ENCODE results near the gene PLIN3.

DNA sequence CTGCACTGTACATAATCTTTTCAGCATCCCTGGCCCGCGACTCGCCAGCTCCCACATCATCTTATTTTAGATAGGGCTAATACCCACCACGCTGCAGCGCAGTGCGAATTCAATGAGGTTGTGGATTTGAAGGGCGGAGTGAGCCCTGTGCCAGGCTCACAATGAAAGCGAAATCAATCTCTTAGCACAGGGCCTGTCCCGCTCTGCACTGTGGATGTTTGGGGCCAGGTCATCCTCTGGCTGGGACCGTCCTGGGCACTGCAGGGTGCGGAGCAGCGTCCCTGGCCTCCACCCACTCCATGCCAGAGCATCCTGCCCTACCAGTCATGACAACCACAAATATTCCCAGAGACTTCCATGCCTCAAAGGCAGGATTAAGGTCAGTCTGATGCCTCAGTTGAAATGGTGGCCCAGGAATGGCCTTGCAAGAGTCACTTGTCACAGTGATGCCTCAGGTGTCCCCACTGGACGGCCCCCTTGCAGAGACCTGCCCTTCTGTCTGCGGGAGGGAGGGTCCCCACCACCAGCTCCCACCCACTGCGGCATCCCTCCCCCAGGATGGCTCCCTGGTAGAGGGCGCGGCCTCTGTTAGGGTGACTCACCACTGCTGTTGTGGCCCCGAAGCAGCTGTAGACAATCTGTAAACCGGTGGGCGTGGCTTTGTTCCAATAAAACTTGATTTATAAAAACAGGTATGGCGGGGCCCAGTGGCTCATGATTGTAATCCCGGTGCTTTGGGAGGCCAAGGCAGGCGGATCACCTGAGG is 47.5 kb upstream of the PLIN3 start:
- TF ChIP-seq FOXM1 (IDR thresholded peaks at IDR 0.05; ENCODE audit: borderline replicate concordance) (no peak), FOXK2 (IDR thresholded peaks at IDR 0.05) (no peak), SP1 (IDR thresholded peaks at IDR 0.05) (no peak), ZNF384 (IDR thresholded peaks at IDR 0.05) (no peak), NFRKB (IDR thresholded peaks at IDR 0.05) (no peak), FOXA1 (IDR thresholded peaks at IDR 0.05) (no peak)

All from HEK293T (cell line).